H7 (cell line): ENCODE measurements around the gene PRKCB. TPM values are rescaled to one million over a fixed set of nuclear protein-coding genes. Genes with fewer than 3 reads are reported as not detected.
"Not testable (repeated sequence)": the region's sequence is repeated elsewhere in the genome, so short reads cannot be mapped to it uniquely, and the experiment has no call there.

Experiments used
- DNase-seq: peaks from one replicate; pipeline ENCODE4 v3.0.0; 2012
- H3K27me3 ChIP-seq: 2 replicates; pipeline ENCODE4 v1.6.0; 2011; ENCODE audit warnings: mild to moderate bottlenecking, low read length; ENCODE audit not compliant: control insufficient read depth, insufficient read depth
- H3K36me3 ChIP-seq: replicated peaks from 2 replicates; pipeline ENCODE4 v1.5.1; 2011; ENCODE audit warnings: low read length; ENCODE audit not compliant: control insufficient read depth, insufficient read depth
- H3K4me3 ChIP-seq: 2 replicates; pipeline ENCODE4 v1.5.1; 2011; ENCODE audit warnings: low read depth, mild to moderate bottlenecking, control low read depth, low read length, moderate library complexity; ENCODE audit not compliant: insufficient read depth
- total RNA-seq: library from RNA; depleted of rRNA; stranded (reverse); fragments of >200 nt; shearing (Covaris generic); gene quantifications from 2 replicates; pipeline ENCODE4 v1.2.3, GENCODE V29; 2014

PRKCB gene
- total RNA-seq, 1 experiment from 2014 or later, result 0.80 TPM

GRCh38 chr16:24218299-24218698 is 382.5 kb downstream of the PRKCB start:
- DNase-seq, result no peak
- Histone ChIP-seq H3K4me3 (no peak overlapping the region), H3K27me3 (no peaks in the 10 kb centered on the region), H3K36me3 (no peaks in the 10 kb centered on the region)

- DNase-seq, result no peak
- Histone ChIP-seq H3K27me3 (no peaks in the 10 kb centered on the region), H3K36me3 (no peaks in the 10 kb centered on the region), H3K4me3 (no peak overlapping the region)
These were observed 385.4 kb downstream of the PRKCB start for GRCh38 chr16:24221219-24221618.

GRCh38 chr16:24228514-24228913 is 392.7 kb downstream of the PRKCB start:
- Histone ChIP-seq H3K36me3 (no peaks in the 10 kb centered on the region), H3K4me3 (no peak overlapping the region), H3K27me3 (no peaks in the 10 kb centered on the region)
- DNase-seq, result no peak

GRCh38 chr16:24232936-24233335 is 397.2 kb downstream of the PRKCB start:
- no peaks in the 10 kb centered on the region for H3K27me3 ChIP-seq
- DNase-seq, result no peak
- H3K4me3 ChIP-seq, result no peak overlapping the region
- no peaks in the 10 kb centered on the region for H3K36me3 ChIP-seq

GRCh38 chr16:24234737-24235136 is 399.0 kb downstream of the PRKCB start:
- Histone ChIP-seq H3K4me3 (no peak overlapping the region), H3K27me3 (no peaks in the 10 kb centered on the region), H3K36me3 (no peaks in the 10 kb centered on the region)
- no peak for DNase-seq

GRCh38 chr16:24235806-24236205 is 400.0 kb downstream of the PRKCB start:
- Histone ChIP-seq H3K4me3 (no peak overlapping the region), H3K36me3 (no peaks in the 10 kb centered on the region), H3K27me3 (no peaks in the 10 kb centered on the region)
- no peak for DNase-seq

GRCh38 chr16:24238846-24239245 is 403.1 kb downstream of the PRKCB start:
- not testable (repeated sequence) for H3K36me3 ChIP-seq, DNase-seq, H3K27me3 ChIP-seq, H3K4me3 ChIP-seq

GRCh38 chr16:24246911-24247607 is 411.3 kb downstream of the PRKCB start:
- no peaks in the 10 kb centered on the region for H3K27me3 ChIP-seq
- DNase-seq, result no peak
- no peak overlapping the region for H3K4me3 ChIP-seq
- H3K36me3 ChIP-seq, result no peaks in the 10 kb centered on the region

- no peaks in the 10 kb centered on the region for H3K36me3 ChIP-seq
- H3K27me3 ChIP-seq, result peaks cover 25% of the 10 kb centered on the region
- DNase-seq, result peak; percentile 76
- H3K4me3 ChIP-seq, result no peak overlapping the region
These were observed 417.4 kb downstream of the PRKCB start for GRCh38 chr16:24253192-24253591.

GRCh38 chr16:24255456-24256371 is 419.9 kb downstream of the PRKCB start, which contains the start of gene CACNG3:
Gene CACNG3, plus strand, starts transcription at chr16:24256335. Its CDS starts 420 bp downstream, at chr16:24256755.
- H3K36me3 ChIP-seq, result no peaks in the 10 kb centered on the region
- peaks cover 25% of the 10 kb centered on the region for H3K27me3 ChIP-seq
- peak within 1 kb of the TSS; percentile 30; the same call in 1 of the 2 replicates for H3K4me3 ChIP-seq
- peak; percentile 93 for DNase-seq

GRCh38 chr16:24257958-24258357 is 422.2 kb downstream of the PRKCB start:
- H3K27me3 ChIP-seq, result peaks cover 25% of the 10 kb centered on the region
- H3K36me3 ChIP-seq, result no peaks in the 10 kb centered on the region
- H3K4me3 ChIP-seq, result no peak overlapping the region
- peak; percentile 37 for DNase-seq

GRCh38 chr16:24258791-24259190 is 423.0 kb downstream of the PRKCB start:
- no peak for DNase-seq
- peaks cover 25% of the 10 kb centered on the region for H3K27me3 ChIP-seq
- no peak overlapping the region for H3K4me3 ChIP-seq
- no peaks in the 10 kb centered on the region for H3K36me3 ChIP-seq

GRCh38 chr16:24262816-24263215 is 427.0 kb downstream of the PRKCB start:
- no peak for DNase-seq
- Histone ChIP-seq H3K36me3 (no peaks in the 10 kb centered on the region), H3K4me3 (no peak overlapping the region), H3K27me3 (no peaks in the 10 kb centered on the region)
